Right lobe of liver (tissue), 6 donors: ENCODE data around the gene KLK13. TPM values are rescaled to one million over a fixed set of nuclear protein-coding genes. Genes with fewer than 3 reads are reported as not detected.
A peak's percentile ranks its signal among the peaks of the same experiment; 100 is the strongest.

ENCODE experiments used
- ATAC-seq, 4 donors: fragments of 200-7000 bp; cut with Tn5 transposase; one replicate each; pipeline ENCODE4 v1.9.1; 2020; ENCODE audit warnings: mild to moderate bottlenecking in 4 of 4, moderate library complexity in 4 of 4
- DNase-seq, 3 donors: peaks; one replicate each; pipeline ENCODE4 v3.0.0-alpha.2; 2020
- H3K27ac ChIP-seq, 3 donors: fragments of 200-600 bp; one replicate each; pipeline ENCODE4 v1.8.0; 2022
- H3K27me3 ChIP-seq, 2 donors: fragments of 200-600 bp; one replicate each; pipeline ENCODE4 v1.8.0; 2022
- H3K36me3 ChIP-seq, 4 donors: fragments of 200-600 bp; sonication (generic) in 1 of 4; one replicate each; pipeline versions ENCODE4 v1.5.1 to v1.8.0; 2017 to 2022; ENCODE audit warnings: control low read depth in 1 of 4
- H3K4me1 ChIP-seq, 4 donors: fragments of 200-600 bp; sonication (generic) in 1 of 4; one replicate each; pipeline versions ENCODE4 v1.5.1 to v1.8.0; 2017 to 2022; ENCODE audit warnings: control low read depth in 1 of 4
- H3K4me3 ChIP-seq, 3 donors: fragments of 200-600 bp; one replicate each; pipeline ENCODE4 v1.8.0; 2022
- H3K9me3 ChIP-seq, 4 donors: fragments of 200-600 bp; sonication (generic) in 1 of 4; one replicate each; pipeline versions ENCODE4 v1.5.1 to v1.8.0; 2017 to 2022; ENCODE audit warnings: control low read depth in 1 of 4
- POLR2A ChIP-seq: fragments of 450-650 bp; IDR thresholded peaks from one replicate; pipeline ENCODE4 v1.6.1; 2017; ENCODE audit warnings: antibody characterized with exemption, mild to moderate bottlenecking
- WGBS: methylation state at CpG from one replicate; pipeline ENCODE4 v1.1.6; 2018; ENCODE audit warnings: low coverage, low lambda C conversion rate; ENCODE audit not compliant: insufficient coverage; ENCODE audit errors: missing lambda C conversion rate; 5-methylcytosine and 5-hydroxymethylcytosine counted together
- intact Hi-C, 2 donors: fragments of 100-400 bp; cut with DNase I; formaldehyde crosslinking; loops; one replicate each; pipeline versions ENCODE4 v1.11.2 to v1.14.1; 2022
- total RNA-seq, 6 experiments: library from RNA; depleted of rRNA in 2 of 6; stranded (reverse); fragments of >200 nt in 2 of 6; fragmentation: NEBNext Ultra II Directional in 3 of 6; extraction: Animal tissue kit (Norgen Biotek cat#: 25700) in 3 of 6; gene quantifications; one replicate each; pipeline versions ENCODE4 v1.1.0 to v1.2.4, GENCODE V29; 2016 to 2023
- TF ChIP-seq, protein P1 (sequence below), 4 donors: fragments of 200-600 bp in 3 of 4; fragments of 450-650 bp in 1 of 4; IDR thresholded peaks; one replicate each; pipeline versions ENCODE4 v1.5.1 to v1.8.0; 2016 to 2022; ENCODE audit warnings: antibody characterized with exemption in 4 of 4, mild to moderate bottlenecking in 2 of 4
- donor health status: DM: no; HTN: yes; CAD: no.
- donor health status: DM: no; HTN: no; CAD: no.
- donor health status: DM: no; HTN: no; CAD: no.
- donor health status: DM: no; HTN: yes; CAD: no.
- donor health status: DM: no; HTN: yes; CAD: no.

Gene KLK13
- total RNA-seq, 6 experiments from 2014 or later = not detected

DNA sequence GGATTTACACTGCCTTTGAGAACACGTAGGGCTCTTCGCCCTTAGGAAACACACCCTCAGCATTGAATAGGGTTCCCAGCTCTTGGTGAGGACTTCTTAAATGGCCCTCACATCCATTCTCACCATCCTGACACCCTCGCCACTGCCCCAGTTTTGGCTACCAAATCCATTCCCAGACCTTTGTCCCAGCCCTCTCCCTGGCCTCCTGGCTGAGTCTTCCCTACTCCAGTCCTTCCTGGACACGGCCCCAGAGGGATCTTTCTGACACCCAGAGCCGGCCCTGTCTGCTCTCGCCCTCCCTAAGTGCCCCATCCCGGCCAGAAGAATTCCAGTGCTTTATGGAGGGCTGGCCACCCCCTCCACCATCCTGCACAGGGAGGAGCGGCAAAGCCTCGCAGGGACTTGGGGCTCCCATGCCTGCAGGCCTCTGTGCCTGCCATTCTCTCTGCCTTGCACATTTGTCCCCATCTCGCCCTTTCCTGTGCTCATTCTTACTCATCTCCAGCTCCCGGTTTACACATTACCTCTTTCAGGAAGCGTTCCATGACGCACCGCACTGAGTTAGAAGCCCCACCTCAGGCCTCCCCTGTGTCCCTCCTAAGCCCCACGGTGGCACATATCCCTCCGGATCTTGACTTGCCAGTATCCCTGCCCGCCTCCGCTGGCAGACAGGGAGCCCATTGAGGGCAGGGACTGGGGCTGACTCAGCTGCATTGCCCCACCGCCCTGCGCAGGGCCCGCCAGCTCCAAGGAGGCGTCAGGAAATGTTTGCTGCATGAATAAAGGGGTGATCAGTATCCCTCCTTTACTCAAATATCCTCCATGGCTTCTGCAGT is 28.8 kb upstream of the KLK13 start:
- TF ChIP-seq, protein P1, sequence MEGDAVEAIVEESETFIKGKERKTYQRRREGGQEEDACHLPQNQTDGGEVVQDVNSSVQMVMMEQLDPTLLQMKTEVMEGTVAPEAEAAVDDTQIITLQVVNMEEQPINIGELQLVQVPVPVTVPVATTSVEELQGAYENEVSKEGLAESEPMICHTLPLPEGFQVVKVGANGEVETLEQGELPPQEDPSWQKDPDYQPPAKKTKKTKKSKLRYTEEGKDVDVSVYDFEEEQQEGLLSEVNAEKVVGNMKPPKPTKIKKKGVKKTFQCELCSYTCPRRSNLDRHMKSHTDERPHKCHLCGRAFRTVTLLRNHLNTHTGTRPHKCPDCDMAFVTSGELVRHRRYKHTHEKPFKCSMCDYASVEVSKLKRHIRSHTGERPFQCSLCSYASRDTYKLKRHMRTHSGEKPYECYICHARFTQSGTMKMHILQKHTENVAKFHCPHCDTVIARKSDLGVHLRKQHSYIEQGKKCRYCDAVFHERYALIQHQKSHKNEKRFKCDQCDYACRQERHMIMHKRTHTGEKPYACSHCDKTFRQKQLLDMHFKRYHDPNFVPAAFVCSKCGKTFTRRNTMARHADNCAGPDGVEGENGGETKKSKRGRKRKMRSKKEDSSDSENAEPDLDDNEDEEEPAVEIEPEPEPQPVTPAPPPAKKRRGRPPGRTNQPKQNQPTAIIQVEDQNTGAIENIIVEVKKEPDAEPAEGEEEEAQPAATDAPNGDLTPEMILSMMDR (IDR thresholded peaks at IDR 0.05) = no peak
- TF ChIP-seq POLR2A = no peak
- Histone ChIP-seq H3K27me3 (no peaks in the 10 kb centered on the region), H3K9me3 (no peaks in the 10 kb centered on the region), H3K36me3 (no peaks in the 10 kb centered on the region), H3K27ac (no peak overlapping the region), H3K4me3 (no peak overlapping the region), H3K4me1 (no peaks in the 10 kb centered on the region)
- WGBS = 81% methylated on average over 9 of the region's 22 CpGs
- ATAC-seq (no peak), DNase-seq (peak in 1 of 3 donors; percentile 35)
- intact Hi-C loops = no loop called here

DNA sequence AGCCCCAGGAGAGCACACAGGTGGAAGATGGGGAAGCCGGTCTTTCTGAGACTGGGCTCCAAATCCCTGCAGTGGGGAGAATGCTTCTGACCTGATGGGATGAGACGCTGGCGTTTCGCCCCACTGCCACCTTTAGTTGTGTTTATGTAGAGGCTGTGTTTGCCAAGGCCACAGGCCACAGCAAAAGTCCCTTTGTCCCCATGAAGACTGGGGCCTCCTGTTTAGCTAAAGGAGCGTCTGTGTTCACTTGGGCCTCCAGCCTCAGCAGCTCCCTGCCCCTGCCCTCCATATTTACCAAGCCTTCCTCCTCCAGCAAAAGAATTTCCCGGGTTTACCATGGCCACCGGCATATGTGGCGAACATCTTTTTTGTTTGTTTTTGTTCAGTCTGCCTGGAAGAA is 28.2 kb upstream of the KLK13 start:
- DNase-seq = peak in 1 of 3 donors; percentile 18
- 45% methylated on average over 5 of the region's 8 CpGs for WGBS

DNA sequence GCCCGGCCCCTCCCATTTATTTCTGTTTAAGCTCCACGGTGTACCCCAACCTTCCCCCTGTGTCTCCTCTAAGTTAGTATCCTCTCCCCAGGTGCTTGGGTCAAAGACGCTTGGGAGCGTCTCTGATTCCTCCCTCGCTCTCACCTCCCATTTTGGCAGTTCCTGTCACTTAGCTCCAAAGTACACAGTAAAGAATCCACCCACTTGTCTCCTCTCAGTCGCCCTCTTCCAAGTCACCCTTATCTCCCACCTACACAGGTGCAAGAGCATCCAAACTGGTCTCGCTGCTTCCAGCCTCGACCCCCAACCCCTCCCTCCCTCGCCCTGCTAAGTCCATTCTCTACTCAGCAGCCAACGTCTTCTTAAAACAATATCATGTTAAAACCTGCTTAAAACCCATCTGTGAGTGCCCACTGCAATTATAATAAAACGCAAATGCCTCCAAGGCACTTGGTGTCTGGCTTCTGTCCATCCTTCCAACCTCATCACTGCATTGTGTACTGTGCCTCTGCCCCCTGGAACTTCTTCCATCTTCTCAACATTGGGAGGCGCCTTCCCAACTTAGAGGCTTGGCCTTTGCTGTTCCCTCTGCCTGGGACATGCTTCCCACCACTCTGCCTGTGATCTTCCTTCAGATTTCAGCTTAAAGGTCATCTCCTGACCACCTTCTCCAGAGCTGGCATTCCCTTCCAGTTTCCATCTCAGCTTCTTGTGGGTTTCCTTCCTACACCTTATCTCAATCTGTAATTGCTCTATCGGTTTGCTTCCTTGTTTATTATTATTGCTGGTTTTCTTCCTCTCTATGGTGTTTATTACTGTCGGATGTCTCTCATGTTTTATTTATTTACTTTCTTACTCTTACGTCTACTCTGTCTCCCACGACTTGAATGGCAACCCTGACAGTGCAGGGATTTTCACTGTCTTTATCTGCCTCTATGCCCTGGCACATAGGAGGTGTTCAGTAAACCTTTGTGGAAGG is 27.3 kb upstream of the KLK13 start:
- H3K4me1 ChIP-seq = no peaks in the 10 kb centered on the region
- no peak for DNase-seq
- H3K4me3 ChIP-seq = no peak overlapping the region
- ATAC-seq = no peak
- H3K9me3 ChIP-seq = no peaks in the 10 kb centered on the region
- no peak for TF ChIP-seq POLR2A
- TF ChIP-seq, protein P1 (IDR thresholded peaks at IDR 0.05) = no peak
- intact Hi-C loops = no loop called here
- 42% methylated on average over 14 of the region's 16 CpGs for WGBS
- no peaks in the 10 kb centered on the region for H3K27me3 ChIP-seq
- no peak overlapping the region for H3K27ac ChIP-seq
- no peaks in the 10 kb centered on the region for H3K36me3 ChIP-seq

More for the DNA sequence above, 28.2 kb upstream of the KLK13 start:
- Histone ChIP-seq H3K4me3 (no peak overlapping the region), H3K27ac (no peak overlapping the region), H3K27me3 (no peaks in the 10 kb centered on the region), H3K9me3 (no peaks in the 10 kb centered on the region), H3K4me1 (no peaks in the 10 kb centered on the region), H3K36me3 (no peaks in the 10 kb centered on the region)
- no peak for ATAC-seq
- intact Hi-C loops = no loop called here
- TF ChIP-seq, protein P1 (IDR thresholded peaks at IDR 0.05) = no peak
- TF ChIP-seq POLR2A = no peak

DNA sequence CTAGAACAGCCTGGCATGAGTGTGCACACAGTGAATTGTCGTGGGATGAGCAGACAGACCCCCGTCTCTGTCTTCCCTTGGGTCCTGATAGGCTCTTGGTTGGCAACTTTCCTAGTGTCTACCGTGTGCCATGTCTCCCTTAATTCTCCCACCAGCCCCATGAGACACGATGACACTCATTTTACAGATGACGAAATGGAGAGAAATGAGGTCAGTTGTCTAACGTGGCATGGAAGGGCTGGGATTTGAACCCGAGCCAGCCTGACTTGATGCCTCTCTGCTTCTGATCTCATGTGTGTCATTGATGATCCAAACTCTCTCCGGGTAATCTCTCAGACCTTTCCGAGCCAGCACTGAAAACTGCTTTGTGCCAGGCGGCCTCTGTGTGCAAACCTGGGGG is 26.2 kb upstream of the KLK13 start:
- DNase-seq (no peak), ATAC-seq (no peak)
- Histone ChIP-seq H3K36me3 (no peaks in the 10 kb centered on the region), H3K27me3 (no peaks in the 10 kb centered on the region), H3K4me3 (no peak overlapping the region), H3K9me3 (no peaks in the 10 kb centered on the region), H3K4me1 (no peaks in the 10 kb centered on the region), H3K27ac (no peak overlapping the region)
- TF ChIP-seq, protein P1 (IDR thresholded peaks at IDR 0.05) = no peak
- no peak for TF ChIP-seq POLR2A
- 78% methylated on average over 10 of the region's 10 CpGs for WGBS
- intact Hi-C loops = no loop called here
